Neural cell (in vitro differentiated cells): Measurements from ENCODE around the gene STK10. TPM values are rescaled to one million over a fixed set of nuclear protein-coding genes. Genes with fewer than 3 reads are reported as not detected.

Source experiments
- H2AFZ ChIP-seq: fragments of 200-600, 300-800 bp; sonication (generic), shearing (Covaris generic); 2 replicates; pipeline ENCODE4 v1.6.0; 2014; ENCODE audit warnings: low read depth, mild to moderate bottlenecking, antibody characterized with exemption, low read length, moderate library complexity
- H3F3A ChIP-seq: fragments of 200-600 bp; shearing (Covaris generic); 2 replicates; pipeline ENCODE4 v1.6.1; 2016; ENCODE audit warnings: mild to moderate bottlenecking, moderate library complexity, mixed read lengths, antibody characterized with exemption, low read length; ENCODE audit not compliant: insufficient read depth, poor library complexity, severe bottlenecking
- H3K27ac ChIP-seq: fragments of 200-600, 300-800 bp; sonication (generic), shearing (Covaris generic); 2 replicates; pipeline ENCODE4 v1.5.1; 2014; ENCODE audit warnings: mild to moderate bottlenecking, low read length, moderate library complexity
- H3K27me3 ChIP-seq: fragments of 300-800, 200-600 bp; sonication (generic), shearing (Covaris generic); 2 replicates; pipeline ENCODE4 v1.6.0; 2014; ENCODE audit warnings: mild to moderate bottlenecking, low read depth, low read length, moderate library complexity; ENCODE audit not compliant: insufficient read depth
- H3K36me3 ChIP-seq: fragments of 300-800, 200-600 bp; sonication (generic), shearing (Covaris generic); 2 replicates; pipeline ENCODE4 v1.5.1; 2014; ENCODE audit warnings: mild to moderate bottlenecking, antibody characterized with exemption, low read length, moderate library complexity; ENCODE audit not compliant: insufficient read depth
- H3K4me2 ChIP-seq: fragments of 300-800, 200-600 bp; sonication (generic), shearing (Covaris generic); 2 replicates; pipeline ENCODE4 v1.6.0; 2014; ENCODE audit warnings: mild to moderate bottlenecking, low read length
- H3K4me3 ChIP-seq: fragments of 300-800, 200-600 bp; sonication (generic), shearing (Covaris generic); 2 replicates; pipeline ENCODE4 v1.5.1; 2014; ENCODE audit warnings: mild to moderate bottlenecking, low read length, moderate library complexity
- H3K79me2 ChIP-seq: fragments of 200-600 bp; shearing (Covaris generic); replicated peaks from 2 replicates; pipeline ENCODE4 v1.6.0; 2014; ENCODE audit warnings: mild to moderate bottlenecking, low read length, moderate library complexity; ENCODE audit not compliant: insufficient read depth
- H3K9ac ChIP-seq: fragments of 300-800, 200-600 bp; sonication (generic), shearing (Covaris generic); 2 replicates; pipeline ENCODE4 v1.6.1; 2016; ENCODE audit warnings: mild to moderate bottlenecking, low read length, mixed read lengths
- H3K9me2 ChIP-seq: fragments of 200-600 bp; shearing (Covaris generic); 2 replicates; pipeline ENCODE4 v1.6.1; 2016; ENCODE audit warnings: mild to moderate bottlenecking, low read length, mixed read lengths; ENCODE audit not compliant: insufficient read depth
- H3K9me3 ChIP-seq: fragments of 200-600, 300-800 bp; sonication (generic), shearing (Covaris generic); 2 replicates; pipeline ENCODE4 v1.6.1; 2016; ENCODE audit warnings: mild to moderate bottlenecking, mixed run types, low read length, moderate library complexity, mixed read lengths
- H4K20me1 ChIP-seq: fragments of 200-600 bp; shearing (Covaris generic); 2 replicates; pipeline ENCODE4 v1.6.1; 2016; ENCODE audit warnings: mild to moderate bottlenecking, mixed run types; ENCODE audit not compliant: insufficient read depth
- EP300 ChIP-seq: fragments of 450-650 bp; conservative IDR thresholded peaks from 2 replicates; pipeline ENCODE4 v1.6.1; 2014; ENCODE audit warnings: antibody characterized with exemption, mild to moderate bottlenecking, moderate library complexity; ENCODE audit not compliant: poor library complexity, severe bottlenecking
- MXI1 ChIP-seq: fragments of 450-650 bp; conservative IDR thresholded peaks from 2 replicates; pipeline ENCODE4 v1.6.1; 2014; ENCODE audit warnings: antibody characterized with exemption, mild to moderate bottlenecking; ENCODE audit not compliant: poor library complexity, severe bottlenecking
- POLR2AphosphoS5 ChIP-seq: IDR thresholded peaks from 2 replicates; pipeline ENCODE4 v1.6.1; 2012
- RAD21 ChIP-seq: fragments of 450-650 bp; conservative IDR thresholded peaks from 2 replicates; pipeline ENCODE4 v1.6.1; 2014; ENCODE audit warnings: antibody characterized with exemption, mild to moderate bottlenecking, moderate library complexity
- REST ChIP-seq: IDR thresholded peaks from 2 replicates; pipeline ENCODE4 v1.6.1; 2012; ENCODE audit warnings: borderline replicate concordance
- SMC3 ChIP-seq: fragments of 450-650 bp; conservative IDR thresholded peaks from 2 replicates; pipeline ENCODE4 v1.6.1; 2014; ENCODE audit warnings: antibody characterized with exemption, mild to moderate bottlenecking, moderate library complexity; ENCODE audit not compliant: poor library complexity
- TAF1 ChIP-seq: IDR thresholded peaks from 2 replicates; pipeline ENCODE4 v1.6.1; 2012; ENCODE audit warnings: low read depth
- polyA plus RNA-seq: library from polyadenylated mRNA; depleted of rRNA; stranded (reverse); fragments of >200 nt; gene quantifications from 2 replicates; pipeline ENCODE4 v1.2.3, GENCODE V29; 2014

Gene STK10
- polyA plus RNA-seq, 1 donor from 2014 or later: 8.2 TPM

DNA sequence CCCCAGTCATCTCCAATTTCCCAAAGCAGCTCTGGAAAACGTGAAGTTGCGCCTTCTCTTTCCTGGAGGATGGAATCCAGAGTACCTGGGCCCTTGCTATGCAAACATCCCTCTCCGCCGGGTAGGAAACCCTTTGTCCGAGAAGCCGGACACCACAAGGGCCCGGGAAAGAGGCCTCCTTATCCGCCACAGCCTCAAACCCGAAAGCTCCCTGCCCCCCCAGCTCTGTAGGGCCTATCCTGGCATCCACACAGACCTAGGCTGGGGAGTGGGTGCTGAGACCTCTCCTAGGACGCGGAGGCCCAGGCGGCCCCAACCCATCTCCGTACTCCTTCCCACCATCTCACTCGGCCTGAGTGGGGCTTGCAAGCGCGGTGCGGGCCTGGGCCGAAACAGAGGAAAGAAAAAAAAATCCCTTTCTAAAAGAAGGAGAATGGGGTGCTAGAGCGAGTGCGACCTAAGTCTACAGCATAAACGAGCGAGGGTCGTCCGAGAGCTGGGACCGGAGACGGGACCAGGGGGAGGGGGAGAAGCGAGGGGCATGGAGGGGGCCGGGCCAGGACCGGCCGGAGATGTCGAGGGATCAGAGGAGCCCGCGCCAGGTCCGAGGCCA lies 182.2 kb downstream of the STK10 start:
- no peaks in the 10 kb centered on the region for H3K9me2 ChIP-seq
- H3K9ac ChIP-seq: peak overlapping the region; percentile 96
- no peaks in the 10 kb centered on the region for H3K9me3 ChIP-seq
- H2AFZ ChIP-seq: peak overlapping the region; percentile 79
- H3K36me3 ChIP-seq: no peaks in the 10 kb centered on the region
- no peaks in the 10 kb centered on the region for H3K27me3 ChIP-seq
- peak overlapping the region; percentile 96 for H3K27ac ChIP-seq
- H3K79me2 ChIP-seq: peaks cover 54% of the 10 kb centered on the region
- H3F3A ChIP-seq: no peaks in the 10 kb centered on the region
- peak overlapping the region; percentile 91 for H3K4me3 ChIP-seq
- no peaks in the 10 kb centered on the region for H4K20me1 ChIP-seq
- TF ChIP-seq SMC3: no peak
- peak; percentile 54 for TF ChIP-seq REST
- no peak for TF ChIP-seq TAF1
- peak overlapping the region; percentile 70 for H3K4me2 ChIP-seq

- Histone ChIP-seq H3K4me2 (peak overlapping the region; percentile 70), H3K9ac (peak overlapping the region; percentile 96), H2AFZ (no peak overlapping the region), H3F3A (no peaks in the 10 kb centered on the region), H3K27ac (peak overlapping the region; percentile 96), H4K20me1 (no peaks in the 10 kb centered on the region), H3K9me3 (no peaks in the 10 kb centered on the region), H3K79me2 (peaks cover 64% of the 10 kb centered on the region), H3K27me3 (no peaks in the 10 kb centered on the region), H3K36me3 (no peaks in the 10 kb centered on the region), H3K4me3 (peak overlapping the region; percentile 91), H3K9me2 (no peaks in the 10 kb centered on the region)
- TF ChIP-seq SMC3: no peak
- TF ChIP-seq REST: no peak
- TF ChIP-seq EP300: no peak
- no peak for TF ChIP-seq TAF1
- no peak for TF ChIP-seq RAD21
- TF ChIP-seq POLR2AphosphoS5: no peak
- no peak for TF ChIP-seq MXI1
Measured at GRCh38 chr5:172004824-172005237, 183.2 kb downstream of the STK10 start.
